ENCODE data around the gene ENOX1.

DNA sequence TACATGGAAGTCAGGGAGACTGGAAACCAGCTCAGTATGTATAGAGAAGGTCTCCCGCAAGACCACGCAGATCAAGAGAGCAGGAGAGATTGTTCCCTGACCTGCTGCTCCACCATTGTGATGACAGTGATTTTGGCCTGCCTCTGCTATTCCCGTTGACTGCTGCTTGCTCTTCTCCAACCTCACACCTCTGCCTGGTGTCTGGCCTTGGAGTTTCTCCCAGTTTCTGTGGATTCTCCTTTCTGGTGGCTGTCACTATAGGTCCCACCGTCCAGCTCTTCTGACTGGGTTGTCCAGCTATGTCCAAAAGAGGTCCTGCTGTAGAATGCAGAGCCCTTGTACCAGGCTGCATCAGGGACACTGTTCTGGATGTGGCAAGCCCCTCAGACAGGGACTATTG lies 591.7 kb downstream of the ENOX1 start:
- TF ChIP-seq, protein P1, sequence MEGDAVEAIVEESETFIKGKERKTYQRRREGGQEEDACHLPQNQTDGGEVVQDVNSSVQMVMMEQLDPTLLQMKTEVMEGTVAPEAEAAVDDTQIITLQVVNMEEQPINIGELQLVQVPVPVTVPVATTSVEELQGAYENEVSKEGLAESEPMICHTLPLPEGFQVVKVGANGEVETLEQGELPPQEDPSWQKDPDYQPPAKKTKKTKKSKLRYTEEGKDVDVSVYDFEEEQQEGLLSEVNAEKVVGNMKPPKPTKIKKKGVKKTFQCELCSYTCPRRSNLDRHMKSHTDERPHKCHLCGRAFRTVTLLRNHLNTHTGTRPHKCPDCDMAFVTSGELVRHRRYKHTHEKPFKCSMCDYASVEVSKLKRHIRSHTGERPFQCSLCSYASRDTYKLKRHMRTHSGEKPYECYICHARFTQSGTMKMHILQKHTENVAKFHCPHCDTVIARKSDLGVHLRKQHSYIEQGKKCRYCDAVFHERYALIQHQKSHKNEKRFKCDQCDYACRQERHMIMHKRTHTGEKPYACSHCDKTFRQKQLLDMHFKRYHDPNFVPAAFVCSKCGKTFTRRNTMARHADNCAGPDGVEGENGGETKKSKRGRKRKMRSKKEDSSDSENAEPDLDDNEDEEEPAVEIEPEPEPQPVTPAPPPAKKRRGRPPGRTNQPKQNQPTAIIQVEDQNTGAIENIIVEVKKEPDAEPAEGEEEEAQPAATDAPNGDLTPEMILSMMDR (IDR thresholded peaks at IDR 0.05) = no peak
- TF ChIP-seq, protein P2, sequence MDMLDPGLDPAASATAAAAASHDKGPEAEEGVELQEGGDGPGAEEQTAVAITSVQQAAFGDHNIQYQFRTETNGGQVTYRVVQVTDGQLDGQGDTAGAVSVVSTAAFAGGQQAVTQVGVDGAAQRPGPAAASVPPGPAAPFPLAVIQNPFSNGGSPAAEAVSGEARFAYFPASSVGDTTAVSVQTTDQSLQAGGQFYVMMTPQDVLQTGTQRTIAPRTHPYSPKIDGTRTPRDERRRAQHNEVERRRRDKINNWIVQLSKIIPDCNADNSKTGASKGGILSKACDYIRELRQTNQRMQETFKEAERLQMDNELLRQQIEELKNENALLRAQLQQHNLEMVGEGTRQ (CRISPR knock-in tag; IDR thresholded peaks at IDR 0.05) = no peak
- TF ChIP-seq, protein P3, sequence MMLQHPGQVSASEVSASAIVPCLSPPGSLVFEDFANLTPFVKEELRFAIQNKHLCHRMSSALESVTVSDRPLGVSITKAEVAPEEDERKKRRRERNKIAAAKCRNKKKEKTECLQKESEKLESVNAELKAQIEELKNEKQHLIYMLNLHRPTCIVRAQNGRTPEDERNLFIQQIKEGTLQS (CRISPR knock-in tag; conservative IDR thresholded peaks at IDR 0.05) = no peak
- no peak for TF ChIP-seq MYBL2 (CRISPR knock-in tag; IDR thresholded peaks at IDR 0.05)
- no peak for TF ChIP-seq JAZF1 (CRISPR knock-in tag; IDR thresholded peaks at IDR 0.05)
- TF ChIP-seq ZNF138 (CRISPR knock-in tag; conservative IDR thresholded peaks at IDR 0.05) = no peak
- TF ChIP-seq SMAD4 (CRISPR knock-in tag; IDR thresholded peaks at IDR 0.05) = no peak
- TF ChIP-seq, protein P4, sequence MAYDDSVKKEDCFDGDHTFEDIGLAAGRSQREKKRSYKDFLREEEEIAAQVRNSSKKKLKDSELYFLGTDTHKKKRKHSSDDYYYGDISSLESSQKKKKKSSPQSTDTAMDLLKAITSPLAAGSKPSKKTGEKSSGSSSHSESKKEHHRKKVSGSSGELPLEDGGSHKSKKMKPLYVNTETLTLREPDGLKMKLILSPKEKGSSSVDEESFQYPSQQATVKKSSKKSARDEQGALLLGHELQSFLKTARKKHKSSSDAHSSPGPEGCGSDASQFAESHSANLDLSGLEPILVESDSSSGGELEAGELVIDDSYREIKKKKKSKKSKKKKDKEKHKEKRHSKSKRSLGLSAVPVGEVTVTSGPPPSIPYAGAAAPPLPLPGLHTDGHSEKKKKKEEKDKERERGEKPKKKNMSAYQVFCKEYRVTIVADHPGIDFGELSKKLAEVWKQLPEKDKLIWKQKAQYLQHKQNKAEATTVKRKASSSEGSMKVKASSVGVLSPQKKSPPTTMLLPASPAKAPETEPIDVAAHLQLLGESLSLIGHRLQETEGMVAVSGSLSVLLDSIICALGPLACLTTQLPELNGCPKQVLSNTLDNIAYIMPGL (CRISPR knock-in tag; IDR thresholded peaks at IDR 0.05) = no peak
- TF ChIP-seq ATF1 (CRISPR knock-in tag; IDR thresholded peaks at IDR 0.05) = no peak
- TF ChIP-seq, protein P5, sequence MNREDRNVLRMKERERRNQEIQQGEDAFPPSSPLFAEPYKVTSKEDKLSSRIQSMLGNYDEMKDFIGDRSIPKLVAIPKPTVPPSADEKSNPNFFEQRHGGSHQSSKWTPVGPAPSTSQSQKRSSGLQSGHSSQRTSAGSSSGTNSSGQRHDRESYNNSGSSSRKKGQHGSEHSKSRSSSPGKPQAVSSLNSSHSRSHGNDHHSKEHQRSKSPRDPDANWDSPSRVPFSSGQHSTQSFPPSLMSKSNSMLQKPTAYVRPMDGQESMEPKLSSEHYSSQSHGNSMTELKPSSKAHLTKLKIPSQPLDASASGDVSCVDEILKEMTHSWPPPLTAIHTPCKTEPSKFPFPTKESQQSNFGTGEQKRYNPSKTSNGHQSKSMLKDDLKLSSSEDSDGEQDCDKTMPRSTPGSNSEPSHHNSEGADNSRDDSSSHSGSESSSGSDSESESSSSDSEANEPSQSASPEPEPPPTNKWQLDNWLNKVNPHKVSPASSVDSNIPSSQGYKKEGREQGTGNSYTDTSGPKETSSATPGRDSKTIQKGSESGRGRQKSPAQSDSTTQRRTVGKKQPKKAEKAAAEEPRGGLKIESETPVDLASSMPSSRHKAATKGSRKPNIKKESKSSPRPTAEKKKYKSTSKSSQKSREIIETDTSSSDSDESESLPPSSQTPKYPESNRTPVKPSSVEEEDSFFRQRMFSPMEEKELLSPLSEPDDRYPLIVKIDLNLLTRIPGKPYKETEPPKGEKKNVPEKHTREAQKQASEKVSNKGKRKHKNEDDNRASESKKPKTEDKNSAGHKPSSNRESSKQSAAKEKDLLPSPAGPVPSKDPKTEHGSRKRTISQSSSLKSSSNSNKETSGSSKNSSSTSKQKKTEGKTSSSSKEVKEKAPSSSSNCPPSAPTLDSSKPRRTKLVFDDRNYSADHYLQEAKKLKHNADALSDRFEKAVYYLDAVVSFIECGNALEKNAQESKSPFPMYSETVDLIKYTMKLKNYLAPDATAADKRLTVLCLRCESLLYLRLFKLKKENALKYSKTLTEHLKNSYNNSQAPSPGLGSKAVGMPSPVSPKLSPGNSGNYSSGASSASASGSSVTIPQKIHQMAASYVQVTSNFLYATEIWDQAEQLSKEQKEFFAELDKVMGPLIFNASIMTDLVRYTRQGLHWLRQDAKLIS (CRISPR knock-in tag; IDR thresholded peaks at IDR 0.05; ENCODE audit: borderline replicate concordance) = no peak
- TF ChIP-seq CBFB (CRISPR knock-in tag; IDR thresholded peaks at IDR 0.05; ENCODE audit: low read depth) = no peak
